Parathyroid adenoma (tissue), 2 donors: Measurements from ENCODE around the gene OSTF1.

Experiments used
- H2AFZ ChIP-seq: fragments of 300-600 bp; sonication (generic); one replicate; pipeline ENCODE4 v1.7.0; 2017; ENCODE audit warnings: antibody characterized with exemption, mild to moderate bottlenecking
- H3K27ac ChIP-seq: fragments of 300-600 bp; sonication (generic); one replicate; pipeline ENCODE4 v1.7.0; 2017
- H3K27me3 ChIP-seq: fragments of 300-600 bp; sonication (generic); one replicate; pipeline ENCODE4 v1.7.0; 2017; ENCODE audit warnings: low read length; ENCODE audit not compliant: control insufficient read depth, insufficient read depth
- H3K36me3 ChIP-seq: fragments of 300-600 bp; sonication (generic); one replicate; pipeline ENCODE4 v1.7.0; 2017; ENCODE audit warnings: low read length; ENCODE audit not compliant: control insufficient read depth, insufficient read depth
- H3K4me1 ChIP-seq: fragments of 300-600 bp; sonication (generic); one replicate; pipeline ENCODE4 v1.7.0; 2017; ENCODE audit warnings: control low read depth
- H3K4me2 ChIP-seq: fragments of 300-600 bp; sonication (generic); one replicate; pipeline ENCODE4 v1.7.0; 2017; ENCODE audit warnings: low read length
- H3K4me3 ChIP-seq: fragments of 300-600 bp; sonication (generic); one replicate; pipeline ENCODE4 v1.7.0; 2017; ENCODE audit warnings: low read depth, low read length
- H3K79me2 ChIP-seq: fragments of 300-600 bp; sonication (generic); one replicate; pipeline ENCODE4 v1.7.0; 2017; ENCODE audit warnings: control low read depth
- H3K9ac ChIP-seq: fragments of 300-600 bp; sonication (generic); one replicate; pipeline ENCODE4 v1.7.0; 2017; ENCODE audit warnings: mild to moderate bottlenecking
- H3K9me3 ChIP-seq: fragments of 300-600 bp; sonication (generic); one replicate; pipeline ENCODE4 v1.7.0; 2017; ENCODE audit warnings: low read length; ENCODE audit not compliant: control insufficient read depth
- CTCF ChIP-seq: fragments of 300-600 bp; sonication (generic); IDR thresholded peaks from one replicate; pipeline ENCODE4 v1.7.0; 2017; ENCODE audit warnings: antibody characterized with exemption, mild to moderate bottlenecking
- donor health status: primary hyperparathyroidism.

Gene OSTF1

GRCh38 chr9:75067894-75068293 lies 20.4 kb upstream of the OSTF1 start:
- Histone ChIP-seq H2AFZ (no peak overlapping the region), H3K79me2 (no peaks in the 10 kb centered on the region), H3K9ac (no peak overlapping the region), H3K4me2 (no peak overlapping the region), H3K27me3 (no peaks in the 10 kb centered on the region), H3K4me1 (no peaks in the 10 kb centered on the region), H3K4me3 (no peak overlapping the region), H3K9me3 (no peaks in the 10 kb centered on the region), H3K27ac (no peak overlapping the region), H3K36me3 (no peaks in the 10 kb centered on the region)
- TF ChIP-seq CTCF: no peak

GRCh38 chr9:75069171-75069570 lies 19.1 kb upstream of the OSTF1 start:
- no peak overlapping the region for H3K4me3 ChIP-seq
- no peaks in the 10 kb centered on the region for H3K79me2 ChIP-seq
- H3K27ac ChIP-seq: no peak overlapping the region
- H3K4me2 ChIP-seq: no peak overlapping the region
- no peak for TF ChIP-seq CTCF
- H2AFZ ChIP-seq: no peak overlapping the region
- H3K36me3 ChIP-seq: no peaks in the 10 kb centered on the region
- H3K9ac ChIP-seq: no peak overlapping the region
- no peaks in the 10 kb centered on the region for H3K4me1 ChIP-seq
- no peaks in the 10 kb centered on the region for H3K27me3 ChIP-seq
- H3K9me3 ChIP-seq: no peaks in the 10 kb centered on the region

DNA sequence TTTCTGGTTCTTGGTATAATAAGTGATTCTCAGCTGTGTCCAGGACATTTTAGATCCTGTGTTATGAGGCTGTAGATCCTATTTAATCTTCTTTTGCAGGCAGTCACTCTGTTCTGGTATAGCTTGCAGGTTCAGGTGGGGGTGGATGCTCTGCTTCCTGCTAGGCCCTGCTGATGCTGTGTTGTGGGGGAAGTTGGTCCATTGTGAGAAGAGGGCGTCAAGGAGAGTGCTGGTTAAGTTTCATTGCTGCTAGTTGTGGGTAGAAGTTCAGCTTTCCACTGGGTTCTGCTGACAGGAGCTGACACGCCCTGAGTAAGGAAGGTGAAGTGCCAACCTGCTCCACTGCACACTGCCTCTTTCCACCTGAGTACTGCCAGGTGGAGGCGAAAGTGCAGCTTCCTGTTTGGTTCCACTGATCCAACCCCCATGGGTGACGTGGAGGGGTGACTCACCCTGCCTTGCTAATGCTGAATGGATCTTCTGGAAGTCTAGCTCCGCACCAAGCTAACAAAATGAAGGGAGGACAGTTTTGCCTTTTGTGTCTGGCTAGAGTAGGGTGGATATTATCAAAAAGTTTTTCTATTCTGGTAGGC lies 16.7 kb upstream of the OSTF1 start:
- no peak overlapping the region for H3K9ac ChIP-seq
- H3K4me2 ChIP-seq: no peak overlapping the region
- no peak overlapping the region for H3K4me3 ChIP-seq
- H2AFZ ChIP-seq: no peak overlapping the region
- no peak overlapping the region for H3K27ac ChIP-seq
- no peaks in the 10 kb centered on the region for H3K4me1 ChIP-seq
- H3K36me3 ChIP-seq: no peaks in the 10 kb centered on the region
- H3K9me3 ChIP-seq: no peaks in the 10 kb centered on the region
- no peak for TF ChIP-seq CTCF
- no peaks in the 10 kb centered on the region for H3K27me3 ChIP-seq
- no peaks in the 10 kb centered on the region for H3K79me2 ChIP-seq

GRCh38 chr9:75072895-75073294 lies 15.4 kb upstream of the OSTF1 start:
- Histone ChIP-seq H3K9me3 (no peaks in the 10 kb centered on the region), H3K4me3 (no peak overlapping the region), H3K79me2 (no peaks in the 10 kb centered on the region), H2AFZ (no peak overlapping the region), H3K9ac (no peak overlapping the region), H3K4me2 (no peak overlapping the region), H3K36me3 (no peaks in the 10 kb centered on the region), H3K4me1 (no peaks in the 10 kb centered on the region), H3K27me3 (no peaks in the 10 kb centered on the region), H3K27ac (no peak overlapping the region)
- TF ChIP-seq CTCF: no peak

GRCh38 chr9:75081632-75082031 lies 6.7 kb upstream of the OSTF1 start:
- H3K4me2 ChIP-seq: no peak overlapping the region
- no peak overlapping the region for H3K4me3 ChIP-seq
- H2AFZ ChIP-seq: no peak overlapping the region
- no peak overlapping the region for H3K9ac ChIP-seq
- no peaks in the 10 kb centered on the region for H3K36me3 ChIP-seq
- H3K27ac ChIP-seq: no peak overlapping the region
- no peaks in the 10 kb centered on the region for H3K9me3 ChIP-seq
- no peaks in the 10 kb centered on the region for H3K27me3 ChIP-seq
- H3K79me2 ChIP-seq: peaks cover 2% of the 10 kb centered on the region
- H3K4me1 ChIP-seq: peaks cover 20% of the 10 kb centered on the region
- TF ChIP-seq CTCF: no peak
